GM12892 (cell line): ENCODE measurements around the gene YOD1.

ENCODE experiments used
- POLR2A ChIP-seq: IDR thresholded peaks from 2 replicates; pipeline ENCODE4 v1.6.1; 2011; ENCODE audit warnings: low read depth, low read length, control low read depth
- POLR2AphosphoS5 ChIP-seq: IDR thresholded peaks from 2 replicates; pipeline ENCODE4 v1.6.1; 2011; ENCODE audit warnings: low read depth, low read length, control low read depth

GRCh38 chr1:207027206-207027777 is 23.7 kb downstream of the YOD1 start:
- TF ChIP-seq POLR2A (no peak), POLR2AphosphoS5 (no peak)
